ENCODE results near the gene DAD1. TPM values are rescaled to one million over a fixed set of nuclear protein-coding genes. Genes with fewer than 3 reads are reported as not detected.
"Not testable (repeated sequence)": the region's sequence is repeated elsewhere in the genome, so short reads cannot be mapped to it uniquely, and the experiment has no call there.

The DAD1 gene
- total RNA-seq, 1 donor from 2014 or later: 223 TPM

DNA sequence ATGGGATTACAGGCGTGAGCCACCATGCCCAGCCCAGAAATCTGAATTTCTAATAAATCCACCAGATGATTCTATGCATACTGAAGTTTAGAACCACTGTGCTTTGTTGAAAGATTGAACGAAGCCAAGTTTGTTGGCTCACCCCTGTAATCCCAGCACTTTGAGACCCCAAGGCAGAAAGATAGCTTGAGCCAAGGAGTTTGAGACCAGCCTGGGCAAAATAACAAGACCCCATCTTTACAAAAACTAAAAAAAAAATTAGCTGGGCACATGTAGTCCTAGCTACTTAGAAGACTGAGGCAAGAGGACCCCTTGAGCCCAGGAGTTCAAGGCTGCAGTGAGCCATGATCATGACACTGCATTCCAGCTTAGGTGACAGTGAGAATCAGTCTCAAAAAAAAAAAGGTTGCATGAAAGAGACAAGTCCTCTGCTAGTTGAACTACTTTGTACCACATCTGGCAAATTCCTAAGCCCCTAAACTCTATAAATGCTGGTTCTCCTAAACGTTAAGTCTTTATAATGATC, 7.4 kb upstream of the DAD1 start:
- no peaks in the 10 kb centered on the region for H3K9me3 Mint-ChIP-seq (ENCODE audit: unreplicated experiment)
- H3K27ac Mint-ChIP-seq (ENCODE audit: unreplicated experiment): no peak overlapping the region
- no peak overlapping the region for H3K4me3 Mint-ChIP-seq (ENCODE audit: unreplicated experiment)
- H3K36me3 Mint-ChIP-seq (ENCODE audit: unreplicated experiment): no peaks in the 10 kb centered on the region
- TF ChIP-seq, protein P1, sequence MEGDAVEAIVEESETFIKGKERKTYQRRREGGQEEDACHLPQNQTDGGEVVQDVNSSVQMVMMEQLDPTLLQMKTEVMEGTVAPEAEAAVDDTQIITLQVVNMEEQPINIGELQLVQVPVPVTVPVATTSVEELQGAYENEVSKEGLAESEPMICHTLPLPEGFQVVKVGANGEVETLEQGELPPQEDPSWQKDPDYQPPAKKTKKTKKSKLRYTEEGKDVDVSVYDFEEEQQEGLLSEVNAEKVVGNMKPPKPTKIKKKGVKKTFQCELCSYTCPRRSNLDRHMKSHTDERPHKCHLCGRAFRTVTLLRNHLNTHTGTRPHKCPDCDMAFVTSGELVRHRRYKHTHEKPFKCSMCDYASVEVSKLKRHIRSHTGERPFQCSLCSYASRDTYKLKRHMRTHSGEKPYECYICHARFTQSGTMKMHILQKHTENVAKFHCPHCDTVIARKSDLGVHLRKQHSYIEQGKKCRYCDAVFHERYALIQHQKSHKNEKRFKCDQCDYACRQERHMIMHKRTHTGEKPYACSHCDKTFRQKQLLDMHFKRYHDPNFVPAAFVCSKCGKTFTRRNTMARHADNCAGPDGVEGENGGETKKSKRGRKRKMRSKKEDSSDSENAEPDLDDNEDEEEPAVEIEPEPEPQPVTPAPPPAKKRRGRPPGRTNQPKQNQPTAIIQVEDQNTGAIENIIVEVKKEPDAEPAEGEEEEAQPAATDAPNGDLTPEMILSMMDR (IDR thresholded peaks at IDR 0.05): no peak
- peaks cover 38% of the 10 kb centered on the region for H3K27me3 Mint-ChIP-seq (ENCODE audit: unreplicated experiment)
- DNase-seq (ENCODE audit: extremely low spot score, unreplicated experiment): no peak
- peaks cover 29% of the 10 kb centered on the region for H3K4me1 Mint-ChIP-seq (ENCODE audit: unreplicated experiment)

- Mint-ChIP-seq H3K4me3 (ENCODE audit: unreplicated experiment) (no peak overlapping the region), H3K9me3 (ENCODE audit: unreplicated experiment) (no peaks in the 10 kb centered on the region), H3K36me3 (ENCODE audit: unreplicated experiment) (no peaks in the 10 kb centered on the region), H3K27ac (ENCODE audit: unreplicated experiment) (no peak overlapping the region), H3K4me1 (ENCODE audit: unreplicated experiment) (peaks cover 20% of the 10 kb centered on the region), H3K27me3 (ENCODE audit: unreplicated experiment) (peaks cover 38% of the 10 kb centered on the region)
- no peak for DNase-seq (ENCODE audit: extremely low spot score, unreplicated experiment)
- TF ChIP-seq, protein P1 (IDR thresholded peaks at IDR 0.05): no peak
Observed at GRCh38 chr14:22594156-22594716, 5.2 kb upstream of the DAD1 start.

GRCh38 chr14:22593601-22594000, 4.6 kb upstream of the DAD1 start:
- peaks cover 38% of the 10 kb centered on the region for H3K27me3 Mint-ChIP-seq (ENCODE audit: unreplicated experiment)
- no peaks in the 10 kb centered on the region for H3K36me3 Mint-ChIP-seq (ENCODE audit: unreplicated experiment)
- H3K9me3 Mint-ChIP-seq (ENCODE audit: unreplicated experiment): no peaks in the 10 kb centered on the region
- no peak overlapping the region for H3K4me3 Mint-ChIP-seq (ENCODE audit: unreplicated experiment)
- peaks cover 15% of the 10 kb centered on the region for H3K4me1 Mint-ChIP-seq (ENCODE audit: unreplicated experiment)
- TF ChIP-seq, protein P1 (IDR thresholded peaks at IDR 0.05): no peak
- no peak for DNase-seq (ENCODE audit: extremely low spot score, unreplicated experiment)
- no peak overlapping the region for H3K27ac Mint-ChIP-seq (ENCODE audit: unreplicated experiment)

- H3K4me1 Mint-ChIP-seq (ENCODE audit: unreplicated experiment): peaks cover 15% of the 10 kb centered on the region
- no peak for DNase-seq (ENCODE audit: extremely low spot score, unreplicated experiment)
Observed at GRCh38 chr14:22593189-22593588, 4.2 kb upstream of the DAD1 start.

DNA sequence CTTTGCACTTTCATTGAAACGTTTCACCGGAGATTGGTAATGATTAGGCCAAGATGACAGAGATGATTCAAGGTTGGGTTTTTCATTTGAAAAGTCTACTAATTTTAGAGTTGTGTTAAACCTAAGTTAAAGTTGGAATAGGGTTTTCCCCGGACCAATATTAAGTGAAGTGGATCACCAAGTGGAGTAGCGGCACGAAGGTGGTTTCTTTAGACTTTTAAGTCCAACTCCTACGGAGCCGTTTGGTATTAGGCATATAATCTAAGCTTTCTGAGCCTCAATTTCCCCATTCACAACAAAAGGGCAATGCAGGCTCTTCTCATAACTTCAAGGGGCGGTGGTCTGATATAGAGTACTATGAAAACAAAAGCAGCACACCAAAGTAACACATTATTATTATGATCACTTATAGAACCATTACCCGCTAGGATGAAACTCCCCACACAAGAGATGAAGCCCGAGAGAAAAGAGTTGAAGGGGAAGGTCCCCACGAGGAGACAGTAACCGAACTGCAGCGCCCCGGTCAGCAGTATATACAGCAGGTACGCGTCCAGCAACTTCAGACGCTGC, 413 bp downstream of the DAD1 start:
- H3K27me3 Mint-ChIP-seq (ENCODE audit: unreplicated experiment): peaks cover 19% of the 10 kb centered on the region
- peak overlapping the region; percentile 100 for H3K27ac Mint-ChIP-seq (ENCODE audit: unreplicated experiment)
- no peak for DNase-seq (ENCODE audit: extremely low spot score, unreplicated experiment)
- TF ChIP-seq, protein P1 (IDR thresholded peaks at IDR 0.05): no peak
- peaks cover 49% of the 10 kb centered on the region for H3K4me1 Mint-ChIP-seq (ENCODE audit: unreplicated experiment)
- peak overlapping the region; percentile 97 for H3K4me3 Mint-ChIP-seq (ENCODE audit: unreplicated experiment)
- H3K36me3 Mint-ChIP-seq (ENCODE audit: unreplicated experiment): peaks cover 12% of the 10 kb centered on the region
- no peaks in the 10 kb centered on the region for H3K9me3 Mint-ChIP-seq (ENCODE audit: unreplicated experiment)

More at GRCh38 chr14:22593189-22593588, 4.2 kb upstream of the DAD1 start:
- TF ChIP-seq, protein P1 (IDR thresholded peaks at IDR 0.05): no peak
- no peak overlapping the region for H3K4me3 Mint-ChIP-seq (ENCODE audit: unreplicated experiment)
- no peaks in the 10 kb centered on the region for H3K9me3 Mint-ChIP-seq (ENCODE audit: unreplicated experiment)
- H3K27ac Mint-ChIP-seq (ENCODE audit: unreplicated experiment): no peak overlapping the region
- no peaks in the 10 kb centered on the region for H3K36me3 Mint-ChIP-seq (ENCODE audit: unreplicated experiment)
- H3K27me3 Mint-ChIP-seq (ENCODE audit: unreplicated experiment): peaks cover 38% of the 10 kb centered on the region

- H3K36me3 Mint-ChIP-seq (ENCODE audit: unreplicated experiment): peaks cover 12% of the 10 kb centered on the region
- peaks cover 11% of the 10 kb centered on the region for H3K27me3 Mint-ChIP-seq (ENCODE audit: unreplicated experiment)
- peaks cover 53% of the 10 kb centered on the region for H3K4me1 Mint-ChIP-seq (ENCODE audit: unreplicated experiment)
- peak overlapping the region; percentile 100 for H3K27ac Mint-ChIP-seq (ENCODE audit: unreplicated experiment)
- not testable (repeated sequence) for DNase-seq (ENCODE audit: extremely low spot score, unreplicated experiment); H3K9me3 Mint-ChIP-seq (ENCODE audit: unreplicated experiment)
- H3K4me3 Mint-ChIP-seq (ENCODE audit: unreplicated experiment): peak overlapping the region; percentile 97
Observed at GRCh38 chr14:22587677-22588422, 1.2 kb downstream of the DAD1 start.
